Measurements from ENCODE around the gene KMT2C. TPM values are rescaled to one million over a fixed set of nuclear protein-coding genes. Genes with fewer than 3 reads are reported as not detected.

KMT2C gene
- total and polyA plus RNA-seq, 4 experiments from 2014 or later = 2.7 to 129 (median 74.5) TPM

- Histone ChIP-seq H3K27me3 (ENCODE audit: insufficient read depth, low read length) (no peaks in the 10 kb centered on the region), H3K27ac (ENCODE audit: low read depth, low read length) (no peak overlapping the region), H3K36me3 (ENCODE audit: insufficient read depth, low read length) (peaks cover 49% of the 10 kb centered on the region), H3K9me3 (ENCODE audit: control insufficient read depth in 1 of 2, low read length in 2 of 2) (no peaks in the 10 kb centered on the region), H3K4me3 (ENCODE audit: low read length in 2 of 2) (no peak overlapping the region), H3K4me1 (ENCODE audit: insufficient read depth, low read length) (no peaks in the 10 kb centered on the region)
- no peak for DNase-seq
- Mint-ChIP-seq H3K4me1 (peaks cover 1 to 9% (median 5%) of the 10 kb centered on the region in 4 donors), H3K9me3 (peaks cover 0 to 2% (median 0%) of the 10 kb centered on the region in 8 donors), H3K36me3 (peaks cover 44 to 59% of the 10 kb centered on the region in 2 donors), H3K27me3 (no peaks in the 10 kb centered on the region), H3K4me3 (no peak overlapping the region), H3K27ac (peak overlapping the region in 3 of 7 donors; percentile 43 to 75 (median 43))
- POLR2A ChIA-PET (ENCODE audit: partially characterized antibody) = no interaction called here
- CTCF ChIA-PET (ENCODE audit: partially characterized antibody) = interaction anchor here (1.2 kb wide), 1 partner anchor 7 kb away, joined by 3 read pairs; no protein-coding TSS in a partner anchor
- intact Hi-C loops (cut with micrococcal nuclease) = no loop called here
Measured at GRCh38 chr7:152136686-152137085, 299.1 kb downstream of the KMT2C start.

- Mint-ChIP-seq H3K27me3 (no peaks in the 10 kb centered on the region), H3K27ac (peak overlapping the region in 3 of 7 donors; percentile 71 to 74 (median 73)), H3K4me3 (no peak overlapping the region), H3K36me3 (peaks cover 38 to 57% of the 10 kb centered on the region in 2 donors), H3K9me3 (peaks cover 0 to 2% (median 0%) of the 10 kb centered on the region in 8 donors), H3K4me1 (peaks cover 0 to 3% (median 0%) of the 10 kb centered on the region in 4 donors)
- Histone ChIP-seq H3K27ac (ENCODE audit: low read depth, low read length) (no peak overlapping the region), H3K4me1 (ENCODE audit: insufficient read depth, low read length) (no peaks in the 10 kb centered on the region), H3K9me3 (ENCODE audit: control insufficient read depth in 1 of 2, low read length in 2 of 2) (no peaks in the 10 kb centered on the region), H3K4me3 (ENCODE audit: low read length in 2 of 2) (no peak overlapping the region), H3K27me3 (ENCODE audit: insufficient read depth, low read length) (no peaks in the 10 kb centered on the region), H3K36me3 (ENCODE audit: insufficient read depth, low read length) (peaks cover 29% of the 10 kb centered on the region)
- ChIA-PET POLR2A (ENCODE audit: partially characterized antibody) (no interaction called here), CTCF (ENCODE audit: partially characterized antibody) (interaction anchor here (1.3 to 2.2 kb wide), 2 partner anchors 10 to 12 kb away, joined by 3 to 8 read pairs; no protein-coding TSS in a partner anchor)
- intact Hi-C loops (cut with micrococcal nuclease) = no loop called here
- no peak for DNase-seq
Measured at GRCh38 chr7:152133804-152134203, 302.0 kb downstream of the KMT2C start.

- no peaks in the 10 kb centered on the region for H3K9me3 ChIP-seq (ENCODE audit: control insufficient read depth in 1 of 2, low read length in 2 of 2)
- no peak overlapping the region for H3K4me3 ChIP-seq (ENCODE audit: low read length in 2 of 2)
- peaks cover 0 to 3% (median 0%) of the 10 kb centered on the region in 4 donors for H3K4me1 Mint-ChIP-seq
- H3K4me3 Mint-ChIP-seq = no peak overlapping the region
- ChIA-PET CTCF (ENCODE audit: partially characterized antibody) (interaction anchor here (1.3 to 2.2 kb wide), 2 partner anchors 9 to 13 kb away, joined by 3 to 8 read pairs; no protein-coding TSS in a partner anchor), POLR2A (ENCODE audit: partially characterized antibody) (interaction anchor here (1.5 kb wide), 1 partner anchor 12 kb away, joined by 4 read pairs; no protein-coding TSS in a partner anchor)
- DNase-seq = no peak
- H3K27ac Mint-ChIP-seq = peak overlapping the region in 2 of 7 donors; percentile 15 to 68
- no peak overlapping the region for H3K27ac ChIP-seq (ENCODE audit: low read depth, low read length)
- intact Hi-C loops (cut with micrococcal nuclease) = no loop called here
- no peaks in the 10 kb centered on the region for H3K27me3 ChIP-seq (ENCODE audit: insufficient read depth, low read length)
- no peaks in the 10 kb centered on the region for H3K4me1 ChIP-seq (ENCODE audit: insufficient read depth, low read length)
- no peaks in the 10 kb centered on the region for H3K9me3 Mint-ChIP-seq
- peaks cover 19% of the 10 kb centered on the region for H3K36me3 ChIP-seq (ENCODE audit: insufficient read depth, low read length)
- H3K27me3 Mint-ChIP-seq = no peaks in the 10 kb centered on the region
- peaks cover 37 to 50% of the 10 kb centered on the region in 2 donors for H3K36me3 Mint-ChIP-seq
Measured at GRCh38 chr7:152132812-152133211, 303.0 kb downstream of the KMT2C start.

- no peaks in the 10 kb centered on the region for H3K4me1 ChIP-seq (ENCODE audit: insufficient read depth, low read length)
- no peak for DNase-seq
- Mint-ChIP-seq H3K4me3 (no peak overlapping the region), H3K36me3 (peaks cover 44 to 51% of the 10 kb centered on the region in 2 donors), H3K4me1 (peaks cover 0 to 5% (median under 1%) of the 10 kb centered on the region in 4 donors), H3K27ac (peak overlapping the region in 1 of 7 donors; percentile 48), H3K27me3 (no peaks in the 10 kb centered on the region), H3K9me3 (peaks cover 0 to 5% (median 0%) of the 10 kb centered on the region in 8 donors)
- CTCF ChIA-PET (ENCODE audit: partially characterized antibody) = interaction anchor here (2.2 kb wide), 1 partner anchor 14 kb away, joined by 8 read pairs; no protein-coding TSS in a partner anchor
- H3K36me3 ChIP-seq (ENCODE audit: insufficient read depth, low read length) = peaks cover 12% of the 10 kb centered on the region
- H3K27me3 ChIP-seq (ENCODE audit: insufficient read depth, low read length) = no peaks in the 10 kb centered on the region
- H3K9me3 ChIP-seq (ENCODE audit: control insufficient read depth in 1 of 2, low read length in 2 of 2) = no peaks in the 10 kb centered on the region
- POLR2A ChIA-PET (ENCODE audit: partially characterized antibody) = interaction anchor here (1.5 kb wide), 1 partner anchor 12 kb away, joined by 4 read pairs; no protein-coding TSS in a partner anchor
- H3K4me3 ChIP-seq (ENCODE audit: low read length in 2 of 2) = no peak overlapping the region
- intact Hi-C loops (cut with micrococcal nuclease) = no loop called here
- no peak overlapping the region for H3K27ac ChIP-seq (ENCODE audit: low read depth, low read length)
Measured at GRCh38 chr7:152131981-152132494, 303.8 kb downstream of the KMT2C start.

GRCh38 chr7:152130658-152131590 is 304.9 kb downstream of the KMT2C start:
- H3K36me3 ChIP-seq (ENCODE audit: insufficient read depth, low read length) = peaks cover 4% of the 10 kb centered on the region
- peak overlapping the region in 2 of 8 donors; percentile 5 to 15 for H3K4me3 Mint-ChIP-seq

GRCh38 chr7:152129682-152130081 is 306.1 kb downstream of the KMT2C start:
- Mint-ChIP-seq H3K9me3 (peaks cover 0 to 11% (median 4%) of the 10 kb centered on the region in 8 donors), H3K27ac (no peak overlapping the region), H3K4me3 (no peak overlapping the region), H3K4me1 (peaks cover 0 to 4% (median under 1%) of the 10 kb centered on the region in 4 donors), H3K27me3 (no peaks in the 10 kb centered on the region), H3K36me3 (peaks cover 52 to 56% of the 10 kb centered on the region in 2 donors)
- CTCF ChIA-PET (ENCODE audit: partially characterized antibody) = no interaction called here
- Histone ChIP-seq H3K4me1 (ENCODE audit: insufficient read depth, low read length) (no peaks in the 10 kb centered on the region), H3K9me3 (ENCODE audit: control insufficient read depth in 1 of 2, low read length in 2 of 2) (no peaks in the 10 kb centered on the region), H3K27ac (ENCODE audit: low read depth, low read length) (no peak overlapping the region), H3K4me3 (ENCODE audit: low read length in 2 of 2) (no peak overlapping the region), H3K36me3 (ENCODE audit: insufficient read depth, low read length) (peaks cover 8% of the 10 kb centered on the region), H3K27me3 (ENCODE audit: insufficient read depth, low read length) (no peaks in the 10 kb centered on the region)
- DNase-seq = no peak
- POLR2A ChIA-PET (ENCODE audit: partially characterized antibody) = no interaction called here
- intact Hi-C loops (cut with micrococcal nuclease) = no loop called here

More at GRCh38 chr7:152130658-152131590, 304.9 kb downstream of the KMT2C start:
- Histone ChIP-seq H3K27ac (ENCODE audit: low read depth, low read length) (no peak overlapping the region), H3K4me1 (ENCODE audit: insufficient read depth, low read length) (no peaks in the 10 kb centered on the region), H3K4me3 (ENCODE audit: low read length in 2 of 2) (no peak overlapping the region), H3K27me3 (ENCODE audit: insufficient read depth, low read length) (no peaks in the 10 kb centered on the region), H3K9me3 (ENCODE audit: control insufficient read depth in 1 of 2, low read length in 2 of 2) (no peaks in the 10 kb centered on the region)
- intact Hi-C loops (cut with micrococcal nuclease) = no loop called here
- Mint-ChIP-seq H3K4me1 (peaks cover 0 to 2% (median under 1%) of the 10 kb centered on the region in 4 donors), H3K36me3 (peaks cover 41 to 48% of the 10 kb centered on the region in 2 donors), H3K9me3 (peaks cover 0 to 7% (median 0%) of the 10 kb centered on the region in 8 donors), H3K27me3 (no peaks in the 10 kb centered on the region), H3K27ac (peak overlapping the region in 6 of 7 donors; percentile 3 to 81 (median 40))
- DNase-seq = no peak
- ChIA-PET CTCF (ENCODE audit: partially characterized antibody) (no interaction called here), POLR2A (ENCODE audit: partially characterized antibody) (no interaction called here)
